Mucosa of stomach (tissue), 1 donor: ENCODE data around the gene FAIM2.

Experiments used
- H3K27me3 ChIP-seq: one replicate; pipeline ENCODE4 v1.7.0; 2013; ENCODE audit warnings: mild to moderate bottlenecking, low read length; ENCODE audit not compliant: control insufficient read depth, insufficient read depth
- H3K36me3 ChIP-seq: one replicate; pipeline ENCODE4 v1.7.0; 2013; ENCODE audit warnings: low read length; ENCODE audit not compliant: control insufficient read depth, insufficient read depth
- H3K4me1 ChIP-seq: one replicate; pipeline ENCODE4 v1.7.0; 2013; ENCODE audit warnings: mild to moderate bottlenecking, low read length; ENCODE audit not compliant: control insufficient read depth, insufficient read depth
- H3K4me3 ChIP-seq: one replicate; pipeline ENCODE4 v1.7.0; 2013; ENCODE audit warnings: low read length
- H3K9ac ChIP-seq: one replicate; pipeline ENCODE4 v1.7.0; 2013; ENCODE audit warnings: mild to moderate bottlenecking, low read length, moderate library complexity
- H3K9me3 ChIP-seq: one replicate; pipeline ENCODE4 v1.7.0; 2013; ENCODE audit warnings: mild to moderate bottlenecking, low read length, moderate library complexity; ENCODE audit not compliant: control insufficient read depth
- donor health status: Pancreatic carcinoma.

FAIM2 gene

GRCh38 chr12:49827401-49828099, 76.2 kb downstream of the FAIM2 start:
- peak overlapping the region; percentile 68 for H3K9ac ChIP-seq
- H3K4me1 ChIP-seq: peaks cover 11% of the 10 kb centered on the region
- H3K36me3 ChIP-seq: no peaks in the 10 kb centered on the region
- no peaks in the 10 kb centered on the region for H3K27me3 ChIP-seq
- H3K9me3 ChIP-seq: no peaks in the 10 kb centered on the region
- peak overlapping the region; percentile 17 for H3K4me3 ChIP-seq

- Histone ChIP-seq H3K9ac (peak overlapping the region; percentile 68), H3K9me3 (no peaks in the 10 kb centered on the region), H3K36me3 (no peaks in the 10 kb centered on the region), H3K4me1 (peaks cover 11% of the 10 kb centered on the region), H3K4me3 (no peak overlapping the region), H3K27me3 (no peaks in the 10 kb centered on the region)
Observed at GRCh38 chr12:49827051-49827400, 76.7 kb downstream of the FAIM2 start.

GRCh38 chr12:49825971-49826421, 77.7 kb downstream of the FAIM2 start:
- Histone ChIP-seq H3K4me1 (peaks cover 11% of the 10 kb centered on the region), H3K4me3 (no peak overlapping the region), H3K27me3 (no peaks in the 10 kb centered on the region)

GRCh38 chr12:49825360-49825970, 78.2 kb downstream of the FAIM2 start:
- H3K9ac ChIP-seq: no peak overlapping the region
- no peaks in the 10 kb centered on the region for H3K9me3 ChIP-seq
- H3K36me3 ChIP-seq: no peaks in the 10 kb centered on the region
- no peak overlapping the region for H3K4me3 ChIP-seq
- no peaks in the 10 kb centered on the region for H3K27me3 ChIP-seq
- peaks cover 11% of the 10 kb centered on the region for H3K4me1 ChIP-seq

More at GRCh38 chr12:49825971-49826421, 77.7 kb downstream of the FAIM2 start:
- Histone ChIP-seq H3K36me3 (no peaks in the 10 kb centered on the region), H3K9ac (no peak overlapping the region), H3K9me3 (no peaks in the 10 kb centered on the region)

- Histone ChIP-seq H3K9me3 (no peaks in the 10 kb centered on the region), H3K4me1 (peaks cover 11% of the 10 kb centered on the region), H3K36me3 (no peaks in the 10 kb centered on the region), H3K9ac (no peak overlapping the region), H3K27me3 (no peaks in the 10 kb centered on the region), H3K4me3 (no peak overlapping the region)
Observed at GRCh38 chr12:49824895-49825294, 78.8 kb downstream of the FAIM2 start.

- H3K4me3 ChIP-seq: no peak overlapping the region
Observed at GRCh38 chr12:49824416-49824815, 79.3 kb downstream of the FAIM2 start.

GRCh38 chr12:49823951-49824350, 79.7 kb downstream of the FAIM2 start:
- peaks cover 7% of the 10 kb centered on the region for H3K4me1 ChIP-seq

More at GRCh38 chr12:49824416-49824815, 79.3 kb downstream of the FAIM2 start:
- H3K4me1 ChIP-seq: peaks cover 11% of the 10 kb centered on the region
- H3K27me3 ChIP-seq: no peaks in the 10 kb centered on the region
- H3K9me3 ChIP-seq: no peaks in the 10 kb centered on the region
- no peak overlapping the region for H3K9ac ChIP-seq
- H3K36me3 ChIP-seq: no peaks in the 10 kb centered on the region

GRCh38 chr12:49823350-49823749, 80.3 kb downstream of the FAIM2 start:
- Histone ChIP-seq H3K36me3 (no peaks in the 10 kb centered on the region), H3K9ac (no peak overlapping the region), H3K9me3 (no peaks in the 10 kb centered on the region), H3K4me3 (no peak overlapping the region), H3K4me1 (peaks cover 5% of the 10 kb centered on the region), H3K27me3 (no peaks in the 10 kb centered on the region)

More at GRCh38 chr12:49823951-49824350, 79.7 kb downstream of the FAIM2 start:
- Histone ChIP-seq H3K9ac (no peak overlapping the region), H3K27me3 (no peaks in the 10 kb centered on the region), H3K9me3 (no peaks in the 10 kb centered on the region), H3K36me3 (no peaks in the 10 kb centered on the region), H3K4me3 (no peak overlapping the region)

GRCh38 chr12:49821373-49822287, 82.1 kb downstream of the FAIM2 start:
- H3K27me3 ChIP-seq: no peaks in the 10 kb centered on the region
- no peaks in the 10 kb centered on the region for H3K9me3 ChIP-seq
- peaks cover 5% of the 10 kb centered on the region for H3K4me1 ChIP-seq
- H3K36me3 ChIP-seq: no peaks in the 10 kb centered on the region
- no peak overlapping the region for H3K9ac ChIP-seq
- no peak overlapping the region for H3K4me3 ChIP-seq

GRCh38 chr12:49819786-49820185, 83.9 kb downstream of the FAIM2 start:
- Histone ChIP-seq H3K9me3 (no peaks in the 10 kb centered on the region), H3K36me3 (no peaks in the 10 kb centered on the region), H3K27me3 (no peaks in the 10 kb centered on the region), H3K9ac (no peak overlapping the region), H3K4me1 (no peaks in the 10 kb centered on the region), H3K4me3 (no peak overlapping the region)

GRCh38 chr12:49818241-49818895, 85.3 kb downstream of the FAIM2 start:
- Histone ChIP-seq H3K4me3 (no peak overlapping the region), H3K9me3 (no peaks in the 10 kb centered on the region), H3K4me1 (no peaks in the 10 kb centered on the region), H3K9ac (no peak overlapping the region), H3K27me3 (no peaks in the 10 kb centered on the region), H3K36me3 (no peaks in the 10 kb centered on the region)
